ENCODE data around the gene GPHN.

GRCh38 chr14:66471584-66471983 lies 36.4 kb upstream of the GPHN start:
- no peak for TF ChIP-seq CTCF (IDR thresholded peaks at IDR 0.05; ENCODE audit: extremely low read depth in 1 of 2, insufficient read depth in 1 of 2, low read depth in 1 of 2, low read length in 2 of 2)
- no peak for TF ChIP-seq POLR2A (IDR thresholded peaks at IDR 0.05; ENCODE audit: low read depth, low read length)
- no peak for TF ChIP-seq MAX (IDR thresholded peaks at IDR 0.05; ENCODE audit: insufficient read depth, insufficient read length)
- no peak for TF ChIP-seq POLR2AphosphoS5 (IDR thresholded peaks at IDR 0.05; ENCODE audit: insufficient read depth, low read depth, low read length)
- no peak for TF ChIP-seq EZH2 (IDR thresholded peaks at IDR 0.05; ENCODE audit: borderline replicate concordance, low read depth, low read length, severe bottlenecking)
- TF ChIP-seq MYC (IDR thresholded peaks at IDR 0.05; ENCODE audit: low read depth, low read length), result no peak
